GM12878 (cell line): ENCODE results near the gene WFDC6. TPM values are rescaled to one million over a fixed set of nuclear protein-coding genes. Genes with fewer than 3 reads are reported as not detected.

Experiments used
- ATAC-seq: fragments of 200-7000 bp; cut with Tn5 transposase; 3 replicates; pipeline ENCODE4 v1.9.1; 2020; ENCODE audit warnings: mild to moderate bottlenecking, moderate library complexity
- BruUV-seq: library from RNA; stranded (reverse); fragments of 400-500 nt; replicated peaks from 2 replicates; lab custom pipeline; 2021; lab: Mats Ljungman, UMichigan
- CTCF ChIA-PET: fragments of 300-600 bp; sonication (Branson Sonifier 250); formaldehyde crosslinking; extraction: SDS; loops from one replicate; lab custom pipeline; 2021; ENCODE audit warnings: inconsistent platforms; lab: Yijun Ruan, JAX
- POLR2A ChIA-PET: fragments of 350-600 bp; formaldehyde crosslinking; extraction: SDS; loops from one replicate; lab custom pipeline; 2021; ENCODE audit warnings: inconsistent platforms; lab: Charles Lee
- RAD21 ChIA-PET: fragments of 300-600 bp; sonication (Branson Sonifier 250); formaldehyde crosslinking; loops from one replicate; lab custom pipeline; 2023; ENCODE audit warnings: antibody characterized with exemption; ENCODE audit not compliant: unreplicated experiment; lab: Charles Lee
- SMC1A ChIA-PET: fragments of 300-600 bp; sonication (Branson Sonifier 250); formaldehyde crosslinking; loops from one replicate; lab custom pipeline; 2023; ENCODE audit not compliant: unreplicated experiment, uncharacterized antibody; lab: Charles Lee
- DNase-seq: peaks from one replicate; pipeline ENCODE4 v3.0.0-alpha.2; 2011; ENCODE audit warnings: low read depth, low spot score
- FAIRE-seq: peaks from 3 replicates; lab custom pipeline; 2011; peaks lifted over from hg19 to GRCh38; lab: Jason Lieb, UNC
- H2AFZ ChIP-seq: 2 replicates; pipeline ENCODE4 v1.6.0; 2011; ENCODE audit warnings: low read depth, low read length, control low read depth; ENCODE audit not compliant: control insufficient read depth
- H3K27ac ChIP-seq: 2 replicates; pipeline ENCODE4 v1.5.1; 2011; ENCODE audit warnings: control low read depth; ENCODE audit not compliant: control insufficient read depth, insufficient read depth
- H3K27me3 ChIP-seq, 2 experiments: replicated peaks in 1 of 2; 2 replicates each; pipeline versions ENCODE4 v1.6.0 to v1.6.1; 2011; ENCODE audit warnings: low read length in 1 of 2; ENCODE audit not compliant: control insufficient read depth in 2 of 2, insufficient read depth in 2 of 2
- H3K36me3 ChIP-seq, 2 experiments: 2 replicates each; pipeline ENCODE4 v1.5.1; 2011; ENCODE audit warnings: low read length in 1 of 2; ENCODE audit not compliant: control insufficient read depth in 2 of 2, insufficient read depth in 2 of 2
- H3K4me1 ChIP-seq: 2 replicates; pipeline ENCODE4 v1.6.1; 2011; ENCODE audit warnings: mild to moderate bottlenecking, low read length, moderate library complexity, mixed read lengths; ENCODE audit not compliant: control insufficient read depth, insufficient read depth
- H3K4me2 ChIP-seq: 2 replicates; pipeline ENCODE4 v1.6.0; 2011; ENCODE audit warnings: control low read depth; ENCODE audit not compliant: control insufficient read depth, insufficient read depth
- H3K4me3 ChIP-seq: fragments of 200-600 bp; sonication (generic); 2 replicates; pipeline ENCODE4 v1.5.1; 2016
- H3K79me2 ChIP-seq: 2 replicates; pipeline ENCODE4 v1.6.0; 2011; ENCODE audit warnings: low read length; ENCODE audit not compliant: control insufficient read depth, insufficient read depth
- H3K9ac ChIP-seq: 2 replicates; pipeline ENCODE4 v1.8.0; 2011; ENCODE audit warnings: low read length, control low read depth, mixed read lengths; ENCODE audit not compliant: control insufficient read depth, insufficient read depth
- H3K9me3 ChIP-seq: replicated peaks from 3 replicates; pipeline ENCODE4 v1.5.1; 2011; ENCODE audit warnings: mild to moderate bottlenecking, low read length; ENCODE audit not compliant: control insufficient read depth, insufficient read depth
- H4K20me1 ChIP-seq: 2 replicates; pipeline ENCODE4 v1.6.0; 2011; ENCODE audit not compliant: control insufficient read depth, insufficient read depth
- DPF2 ChIP-seq: fragments of 450-650 bp; IDR thresholded peaks from 2 replicates; pipeline ENCODE4 v1.6.1; 2017; ENCODE audit warnings: mild to moderate bottlenecking
- ELK1 ChIP-seq: IDR thresholded peaks from 2 replicates; pipeline ENCODE4 v1.6.1; 2012; ENCODE audit warnings: low read depth, low read length, improper control_type of control experiment
- IRF3 ChIP-seq: fragments of 450-650 bp; IDR thresholded peaks from 2 replicates; pipeline ENCODE4 v1.6.1; 2014; ENCODE audit warnings: mild to moderate bottlenecking
- JUND ChIP-seq: IDR thresholded peaks from 2 replicates; pipeline ENCODE4 v1.6.1; 2012; ENCODE audit warnings: low read depth, mild to moderate bottlenecking, low read length, improper control_type of control experiment, moderate library complexity
- MLLT1 ChIP-seq: fragments of 450-650 bp; IDR thresholded peaks from 2 replicates; pipeline ENCODE4 v1.6.1; 2016; ENCODE audit warnings: mild to moderate bottlenecking
- NFYA ChIP-seq: IDR thresholded peaks from 2 replicates; pipeline ENCODE4 v1.6.1; 2011; ENCODE audit warnings: low read depth, mild to moderate bottlenecking, low read length, improper control_type of control experiment, borderline replicate concordance
- RAD21 ChIP-seq: IDR thresholded peaks from 2 replicates; pipeline ENCODE4 v1.6.1; 2011; ENCODE audit warnings: mild to moderate bottlenecking, low read depth, low read length, moderate library complexity; ENCODE audit not compliant: insufficient read depth
- WGBS: methylation state at CpG from one replicate; pipeline ENCODE4 v1.1.6; 2016; ENCODE audit warnings: low lambda C conversion rate; ENCODE audit not compliant: insufficient replicate concordance, insufficient coverage; ENCODE audit errors: missing lambda C conversion rate; 5-methylcytosine and 5-hydroxymethylcytosine counted together
- in situ Hi-C: fragments of 300-500 bp; cut with MboI; formaldehyde crosslinking; loops from 9 replicates; pipeline ENCODE4 v1.14.3; 2018; ENCODE audit warnings: mixed read lengths
- intact Hi-C: fragments of 100-400 bp; cut with micrococcal nuclease; formaldehyde crosslinking; loops from one replicate; pipeline ENCODE4 v1.14.2; 2022; ENCODE audit not compliant: unreplicated experiment
- polyA plus RNA-seq, 11 experiments: library from polyadenylated mRNA; depleted of rRNA in 4 of 11; unstranded in 6 of 11; stranded (reverse) in 5 of 11; fragments of >200 nt; fragmentation: Nextera tagmentation in 4 of 11; fragmentation: Illumina TruSeq in 1 of 11; extraction: Ambion mirVana in 4 of 11; extraction: Trizol in 1 of 11; gene quantifications; 1 replicate in 1 of 11; 2 replicates in 10 of 11; pipeline versions ENCODE4 v1.2.1 to v1.2.3, GENCODE V29; 2011 to 2016; ENCODE audit warnings: inconsistent platforms in 2 of 11, missing spikeins in 2 of 11, low read depth in 1 of 11
- total RNA-seq, 4 experiments: library from RNA; depleted of rRNA in 3 of 4; stranded (reverse); fragments of >200 nt in 3 of 4; fragmentation: Illumina TruSeq in 1 of 4; extraction: Trizol in 1 of 4; gene quantifications; 2 replicates each; pipeline versions ENCODE4 v1.2.1 to v1.2.3, GENCODE V29; 2013 to 2021
- TF ChIP-seq, protein P1 (sequence below): fragments of 450-650 bp; IDR thresholded peaks from 2 replicates; pipeline ENCODE4 v1.6.1; 2017; ENCODE audit warnings: mild to moderate bottlenecking
- TF ChIP-seq, protein P2 (sequence below): IDR thresholded peaks from 2 replicates; pipeline ENCODE4 v1.6.1; 2011; ENCODE audit warnings: borderline replicate concordance, low read depth, mild to moderate bottlenecking, moderate library complexity, mixed read lengths, low read length; ENCODE audit not compliant: insufficient read depth; ENCODE audit errors: extremely low read length

WFDC6 gene
- total and polyA plus RNA-seq, 10 of the 15 experiments (the other 5 are each of a cell fraction or from before 2014, with no cell fraction given) = not detected

DNA sequence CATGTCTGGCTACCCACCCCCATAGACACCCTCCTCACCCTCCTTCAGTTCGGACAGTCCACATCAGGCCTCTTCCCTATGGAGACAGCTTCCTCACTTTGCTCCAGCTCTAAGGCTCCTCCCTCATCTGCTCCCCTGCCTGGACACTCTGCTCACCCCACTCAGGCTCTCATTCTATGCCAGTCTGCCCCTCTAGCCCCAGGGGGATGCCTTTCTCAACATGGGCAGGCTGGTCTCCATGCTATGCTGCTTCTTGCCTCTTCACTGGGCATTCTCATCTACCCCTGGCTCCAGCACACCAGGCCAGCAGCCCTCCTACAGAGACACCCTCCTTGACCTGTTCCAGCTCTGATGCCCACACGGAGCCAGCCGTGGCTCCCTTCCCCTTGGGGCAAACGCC lies 39.9 kb upstream of the WFDC6 start, which contains the start of gene WFDC8:
WFDC8 (minus strand) TSS at position 101 of the 400 bp plus-strand sequence; CDS start at position 64, 37 bp downstream.
- no peak for ATAC-seq
- no peak within 1 kb of the TSS for H3K4me2 ChIP-seq
- no peak for FAIRE-seq
- H3K4me3 ChIP-seq = no peak within 1 kb of the TSS
- no peak within 1 kb of the TSS for H2AFZ ChIP-seq
- no peaks in the 10 kb centered on the region for H4K20me1 ChIP-seq
- 26% methylated on average over 4 of the region's 4 CpGs for whole genome bisulfite sequencing
- no TSS peak for BruUV-seq
- H3K4me1 ChIP-seq = no peaks in the 10 kb centered on the region
- intact Hi-C loops = no loop called here
- no peaks in the 10 kb centered on the region for H3K36me3 ChIP-seq
- H3K27me3 ChIP-seq = peaks cover 0 to 3% of the 10 kb centered on the region in 2 experiments; a peak in 2 of 4 replicates
- TF ChIP-seq IRF3 = no peak
- no peak for TF ChIP-seq MLLT1
- no peak for TF ChIP-seq DPF2
- TF ChIP-seq, protein P1, sequence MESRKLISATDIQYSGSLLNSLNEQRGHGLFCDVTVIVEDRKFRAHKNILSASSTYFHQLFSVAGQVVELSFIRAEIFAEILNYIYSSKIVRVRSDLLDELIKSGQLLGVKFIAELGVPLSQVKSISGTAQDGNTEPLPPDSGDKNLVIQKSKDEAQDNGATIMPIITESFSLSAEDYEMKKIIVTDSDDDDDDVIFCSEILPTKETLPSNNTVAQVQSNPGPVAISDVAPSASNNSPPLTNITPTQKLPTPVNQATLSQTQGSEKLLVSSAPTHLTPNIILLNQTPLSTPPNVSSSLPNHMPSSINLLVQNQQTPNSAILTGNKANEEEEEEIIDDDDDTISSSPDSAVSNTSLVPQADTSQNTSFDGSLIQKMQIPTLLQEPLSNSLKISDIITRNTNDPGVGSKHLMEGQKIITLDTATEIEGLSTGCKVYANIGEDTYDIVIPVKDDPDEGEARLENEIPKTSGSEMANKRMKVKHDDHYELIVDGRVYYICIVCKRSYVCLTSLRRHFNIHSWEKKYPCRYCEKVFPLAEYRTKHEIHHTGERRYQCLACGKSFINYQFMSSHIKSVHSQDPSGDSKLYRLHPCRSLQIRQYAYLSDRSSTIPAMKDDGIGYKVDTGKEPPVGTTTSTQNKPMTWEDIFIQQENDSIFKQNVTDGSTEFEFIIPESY = no peak
- no peak for TF ChIP-seq NFYA
- TF ChIP-seq, protein P2, sequence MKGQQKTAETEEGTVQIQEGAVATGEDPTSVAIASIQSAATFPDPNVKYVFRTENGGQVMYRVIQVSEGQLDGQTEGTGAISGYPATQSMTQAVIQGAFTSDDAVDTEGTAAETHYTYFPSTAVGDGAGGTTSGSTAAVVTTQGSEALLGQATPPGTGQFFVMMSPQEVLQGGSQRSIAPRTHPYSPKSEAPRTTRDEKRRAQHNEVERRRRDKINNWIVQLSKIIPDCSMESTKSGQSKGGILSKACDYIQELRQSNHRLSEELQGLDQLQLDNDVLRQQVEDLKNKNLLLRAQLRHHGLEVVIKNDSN = no peak
- TF ChIP-seq ELK1 = no peak
- no peak for TF ChIP-seq RAD21
- no peak for TF ChIP-seq JUND
- DNase-seq = no peak
- H3K9ac ChIP-seq = no peak within 1 kb of the TSS
- SMC1A ChIA-PET = no interaction called here
- POLR2A ChIA-PET = no interaction called here
- H3K9me3 ChIP-seq = no peaks in the 10 kb centered on the region
- CTCF ChIA-PET = no interaction called here
- no peak within 1 kb of the TSS for H3K27ac ChIP-seq
- in situ Hi-C loops = no loop called here
- no peaks in the 10 kb centered on the region for H3K79me2 ChIP-seq
- RAD21 ChIA-PET = no interaction called here
